Transverse colon (tissue), 4 donors: ENCODE measurements around the gene SMYD3. TPM values are rescaled to one million over a fixed set of nuclear protein-coding genes. Genes with fewer than 3 reads are reported as not detected.
A peak's percentile ranks its signal among the peaks of the same experiment; 100 is the strongest.

Experiments used
- DNase-seq: peaks from one replicate; pipeline ENCODE4 v3.0.0-alpha.2; 2019
- H3K27ac ChIP-seq, 4 donors: fragments of 200-600 bp; sonication (generic); 2 replicates each; pipeline ENCODE4 v1.5.1; 2016 to 2018; ENCODE audit warnings: inconsistent platforms in 4 of 4
- H3K27me3 ChIP-seq: fragments of 200-600 bp; sonication (generic); 2 replicates; pipeline ENCODE4 v1.5.1; 2017; ENCODE audit warnings: inconsistent platforms
- H3K36me3 ChIP-seq, 4 donors: fragments of 200-600 bp; sonication (generic); 2 replicates each; pipeline ENCODE4 v1.5.1; 2017 to 2019; ENCODE audit warnings: inconsistent platforms in 4 of 4
- H3K4me1 ChIP-seq, 4 donors: fragments of 200-600 bp; sonication (generic); 2 replicates each; pipeline ENCODE4 v1.5.1; 2017 to 2020; ENCODE audit warnings: inconsistent platforms in 4 of 4
- H3K4me3 ChIP-seq, 4 donors: fragments of 200-600 bp; sonication (generic); 1 replicate in 1 of 4; 2 replicates in 3 of 4; pipeline versions ENCODE4 v1.5.1 to v1.6.1; 2017 to 2019; ENCODE audit warnings: inconsistent platforms in 4 of 4
- H3K9me3 ChIP-seq, 2 donors: fragments of 200-600 bp; sonication (generic); 2 replicates each; pipeline ENCODE4 v1.5.1; 2017 to 2019; ENCODE audit warnings: inconsistent platforms in 2 of 2
- CTCF ChIP-seq, 5 experiments: fragments of 200-600 bp in 3 of 5; fragments of 450-650 bp in 2 of 5; sonication (generic) in 3 of 5; IDR thresholded peaks; 1 replicate in 2 of 5; 2 replicates in 3 of 5; pipeline ENCODE4 v1.5.1; 2016 to 2017; ENCODE audit warnings: antibody characterized with exemption in 5 of 5, inconsistent platforms in 3 of 5, mild to moderate bottlenecking in 2 of 5, moderate library complexity in 1 of 5
- EP300 ChIP-seq: sonication (generic); formaldehyde crosslinking; IDR thresholded peaks from one replicate; pipeline ENCODE4 v1.6.1; 2017; ENCODE audit warnings: antibody characterized with exemption, low read depth
- POLR2A ChIP-seq: fragments of 450-650 bp; IDR thresholded peaks from one replicate; pipeline ENCODE4 v1.6.1; 2016; ENCODE audit warnings: antibody characterized with exemption, mild to moderate bottlenecking, moderate library complexity
- POLR2AphosphoS5 ChIP-seq, 3 donors: sonication (generic); formaldehyde crosslinking; IDR thresholded peaks; one replicate each; pipeline ENCODE4 v1.6.1; 2016; ENCODE audit warnings: antibody characterized with exemption in 3 of 3
- WGBS, 2 donors: methylation state at CpG; one replicate each; pipeline ENCODE4 v1.1.5; 2018; ENCODE audit warnings: low coverage in 1 of 2; 5-methylcytosine and 5-hydroxymethylcytosine counted together
- in situ Hi-C, 4 donors: fragments of 200-750 bp; cut with MboI; loops; one replicate each; pipeline versions ENCODE4 v1.15.0 to v1.15.1; 2017; ENCODE audit warnings: low sequenced_read_pairs in 3 of 4, low pct_ligation_motif_present in 1 of 4, low pct_unique_long_range_greater_than_20kb in 1 of 4
- intact Hi-C: fragments of 100-400 bp; cut with DNase I; formaldehyde crosslinking; loops from one replicate; pipeline ENCODE4 v1.15.1; 2023; ENCODE audit warnings: low total_unique reads
- total RNA-seq, 4 donors: library from RNA; depleted of rRNA; stranded (reverse); fragments of >200 nt; gene quantifications; one replicate each; pipeline ENCODE4 v1.1.0, GENCODE V29; 2016

SMYD3 gene
- total RNA-seq, 4 donors from 2014 or later: 10.5 to 31.3 (median 25.8) TPM

- peaks cover 4 to 9% (median 4%) of the 10 kb centered on the region in 4 donors for H3K4me1 ChIP-seq
- H3K36me3 ChIP-seq: no peaks in the 10 kb centered on the region
- DNase-seq: no peak
- no peak for TF ChIP-seq EP300
- no peak for TF ChIP-seq POLR2AphosphoS5 (IDR thresholded peaks at IDR 0.05)
- TF ChIP-seq CTCF (IDR thresholded peaks at IDR 0.05): no peak
- no peak for TF ChIP-seq POLR2A
- H3K9me3 ChIP-seq: no peaks in the 10 kb centered on the region
- intact Hi-C loops: no loop called here
- H3K27me3 ChIP-seq: no peaks in the 10 kb centered on the region
- 81 to 92% methylated on average over 4 of the region's 4 CpGs for WGBS, 2 donors
- in situ Hi-C loops: no loop called here
- no peak overlapping the region for H3K27ac ChIP-seq
- H3K4me3 ChIP-seq: no peak overlapping the region
Observed at GRCh38 chr1:245956225-245956624, 550.9 kb downstream of the SMYD3 start.

GRCh38 chr1:245953876-245954660 lies 553.0 kb downstream of the SMYD3 start:
- H3K27ac ChIP-seq: peak overlapping the region; percentile 55 to 71 (median 63)
- peaks cover 4 to 9% (median 4%) of the 10 kb centered on the region in 4 donors for H3K4me1 ChIP-seq
- intact Hi-C loops: no loop called here
- no peak for DNase-seq
- H3K27me3 ChIP-seq: no peaks in the 10 kb centered on the region
- peak overlapping the region in 3 of 4 donors; percentile 13 to 31 (median 18) for H3K4me3 ChIP-seq
- TF ChIP-seq POLR2A (no peak), EP300 (no peak), CTCF (IDR thresholded peaks at IDR 0.05) (no peak), POLR2AphosphoS5 (IDR thresholded peaks at IDR 0.05) (no peak)
- no peaks in the 10 kb centered on the region for H3K9me3 ChIP-seq
- WGBS, 2 donors: 16 to 22% methylated on average over 6 to 8 of the region's 8 CpGs
- in situ Hi-C loops: no loop called here
- H3K36me3 ChIP-seq: no peaks in the 10 kb centered on the region

GRCh38 chr1:245952383-245953026 lies 554.6 kb downstream of the SMYD3 start:
- H3K36me3 ChIP-seq: no peaks in the 10 kb centered on the region
- H3K9me3 ChIP-seq: no peaks in the 10 kb centered on the region
- in situ Hi-C loops: no loop called here
- WGBS, 2 donors: 94 to 96% methylated on average over 7 of the region's 7 CpGs
- DNase-seq: no peak
- no peaks in the 10 kb centered on the region for H3K27me3 ChIP-seq
- intact Hi-C loops: no loop called here
- no peak overlapping the region for H3K27ac ChIP-seq
- no peak for TF ChIP-seq POLR2A
- no peak for TF ChIP-seq POLR2AphosphoS5 (IDR thresholded peaks at IDR 0.05)
- TF ChIP-seq EP300: no peak
- TF ChIP-seq CTCF (IDR thresholded peaks at IDR 0.05): no peak
- H3K4me1 ChIP-seq: peaks cover 4 to 9% (median 4%) of the 10 kb centered on the region in 4 donors
- H3K4me3 ChIP-seq: no peak overlapping the region

DNA sequence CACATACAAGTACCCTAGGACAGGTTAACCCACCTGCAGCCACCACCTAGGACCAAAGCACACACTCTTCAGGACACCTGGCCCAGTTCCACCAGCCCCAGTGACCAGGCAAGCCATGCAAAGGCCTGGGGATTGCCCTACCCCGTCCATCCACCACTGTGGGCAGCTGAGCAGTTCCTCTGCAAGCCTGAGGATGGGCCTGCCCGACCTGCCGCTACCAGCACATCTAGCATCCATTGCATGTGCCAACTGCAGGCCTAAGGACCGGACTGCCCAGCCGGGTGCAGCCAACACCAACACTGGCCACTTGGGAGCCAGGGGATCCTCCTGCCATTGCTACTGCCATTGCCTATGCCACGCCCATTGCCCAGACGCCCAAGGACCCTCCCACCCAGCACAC lies 558.3 kb downstream of the SMYD3 start:
- in situ Hi-C loops: no loop called here
- Histone ChIP-seq H3K9me3 (peaks cover 0 to 7% of the 10 kb centered on the region in 2 donors), H3K27me3 (no peaks in the 10 kb centered on the region), H3K4me1 (no peaks in the 10 kb centered on the region), H3K27ac (no peak overlapping the region), H3K4me3 (no peak overlapping the region), H3K36me3 (no peaks in the 10 kb centered on the region)
- TF ChIP-seq POLR2AphosphoS5 (IDR thresholded peaks at IDR 0.05): no peak
- no peak for TF ChIP-seq POLR2A
- no peak for TF ChIP-seq EP300
- TF ChIP-seq CTCF (IDR thresholded peaks at IDR 0.05): no peak
- intact Hi-C loops: no loop called here
- 92% methylated on average over 7 of the region's 7 CpGs; no CpG with 5 or more reads in 1 of the 2 donors for WGBS, 2 donors
- no peak for DNase-seq
